Measurements from ENCODE around the gene SV2A.

DNA sequence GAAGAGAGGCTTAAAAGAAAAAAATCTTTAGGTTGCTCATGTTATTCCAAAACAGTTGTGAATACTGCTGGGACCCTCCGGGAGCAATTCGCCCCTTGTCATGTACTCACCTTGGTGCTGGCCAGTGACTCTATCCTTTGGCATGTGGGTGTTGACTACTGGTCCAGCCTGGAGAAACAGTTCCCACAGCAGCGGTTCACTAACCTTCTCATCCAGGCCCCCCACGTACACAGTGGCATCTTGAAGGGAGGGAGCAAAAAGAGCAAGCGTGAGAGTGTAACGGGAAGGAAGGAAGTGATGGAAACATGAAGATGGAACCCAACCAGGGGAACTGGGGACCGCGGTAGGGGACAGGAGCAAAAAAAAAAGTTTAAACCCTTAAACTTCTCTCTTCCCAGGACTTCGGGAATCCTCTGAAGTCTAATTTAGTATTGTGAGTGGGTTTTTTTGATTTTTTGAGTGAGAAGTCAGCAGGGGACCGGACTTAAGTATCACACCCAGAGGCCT, 9.5 kb upstream of the SV2A start:
- TF ChIP-seq, protein P1, sequence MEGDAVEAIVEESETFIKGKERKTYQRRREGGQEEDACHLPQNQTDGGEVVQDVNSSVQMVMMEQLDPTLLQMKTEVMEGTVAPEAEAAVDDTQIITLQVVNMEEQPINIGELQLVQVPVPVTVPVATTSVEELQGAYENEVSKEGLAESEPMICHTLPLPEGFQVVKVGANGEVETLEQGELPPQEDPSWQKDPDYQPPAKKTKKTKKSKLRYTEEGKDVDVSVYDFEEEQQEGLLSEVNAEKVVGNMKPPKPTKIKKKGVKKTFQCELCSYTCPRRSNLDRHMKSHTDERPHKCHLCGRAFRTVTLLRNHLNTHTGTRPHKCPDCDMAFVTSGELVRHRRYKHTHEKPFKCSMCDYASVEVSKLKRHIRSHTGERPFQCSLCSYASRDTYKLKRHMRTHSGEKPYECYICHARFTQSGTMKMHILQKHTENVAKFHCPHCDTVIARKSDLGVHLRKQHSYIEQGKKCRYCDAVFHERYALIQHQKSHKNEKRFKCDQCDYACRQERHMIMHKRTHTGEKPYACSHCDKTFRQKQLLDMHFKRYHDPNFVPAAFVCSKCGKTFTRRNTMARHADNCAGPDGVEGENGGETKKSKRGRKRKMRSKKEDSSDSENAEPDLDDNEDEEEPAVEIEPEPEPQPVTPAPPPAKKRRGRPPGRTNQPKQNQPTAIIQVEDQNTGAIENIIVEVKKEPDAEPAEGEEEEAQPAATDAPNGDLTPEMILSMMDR (IDR thresholded peaks at IDR 0.05): no peak
- no peak for TF ChIP-seq POLR2A (IDR thresholded peaks at IDR 0.05)

Measured in testis (tissue), 2 donors.